Suppressor macrophage treated with lipopolysaccharide for 4 hours (primary cell): ENCODE results near the gene ANKRD7.

Experiments used
- DNase-seq: peaks from one replicate; pipeline ENCODE4 v3.0.0-alpha.2; 2020

Gene ANKRD7, protein sequence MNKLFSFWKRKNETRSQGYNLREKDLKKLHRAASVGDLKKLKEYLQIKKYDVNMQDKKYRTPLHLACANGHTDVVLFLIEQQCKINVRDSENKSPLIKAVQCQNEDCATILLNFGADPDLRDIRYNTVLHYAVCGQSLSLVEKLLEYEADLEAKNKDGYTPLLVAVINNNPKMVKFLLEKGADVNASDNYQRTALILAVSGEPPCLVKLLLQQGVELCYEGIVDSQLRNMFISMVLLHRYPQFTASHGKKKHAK

DNA sequence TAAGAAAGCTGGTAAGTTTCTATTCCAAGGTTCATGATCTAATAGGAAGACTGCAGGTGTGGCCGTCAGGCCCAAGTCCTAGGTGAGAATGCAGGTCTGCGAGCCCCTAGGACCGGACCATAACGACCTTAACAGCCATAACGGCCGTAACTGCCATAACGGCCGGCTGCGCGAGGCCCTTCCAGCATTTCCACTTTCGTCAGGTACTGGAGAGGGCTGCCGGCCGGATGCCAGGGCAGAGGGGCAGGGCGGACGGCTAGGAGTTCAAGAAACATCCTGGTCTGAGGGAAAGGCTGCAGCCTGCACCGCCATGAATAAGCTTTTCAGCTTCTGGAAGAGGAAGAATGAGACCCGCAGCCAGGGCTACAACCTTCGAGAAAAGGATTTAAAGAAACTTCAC lies at the start of gene ANKRD7:
Gene ANKRD7 (plus strand): TSS at position 184 of the 400 bp plus-strand sequence. CDS start 127 bp downstream, at position 311.
- DNase-seq: no peak

DNA sequence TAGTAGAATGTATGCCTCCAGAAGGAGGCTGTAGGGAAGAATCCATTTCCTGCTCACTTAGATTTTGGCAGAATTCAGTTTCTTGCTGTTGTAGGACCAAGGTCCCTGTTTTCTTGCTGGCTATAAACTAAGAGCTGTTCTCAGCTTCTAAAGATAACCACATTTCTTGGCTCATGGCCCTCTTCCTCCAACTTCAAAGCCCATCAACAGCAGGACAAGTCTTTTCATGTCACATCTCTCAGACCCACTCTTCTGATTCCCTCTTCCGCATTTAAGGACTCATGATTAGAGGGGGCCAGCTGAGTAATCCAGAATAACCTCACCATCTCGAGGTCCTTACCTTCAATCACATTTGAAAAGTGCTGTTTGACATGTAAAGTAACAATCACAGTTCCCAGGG lies 48.8 kb upstream of the ANKRD7 start:
- no peak for DNase-seq

DNA sequence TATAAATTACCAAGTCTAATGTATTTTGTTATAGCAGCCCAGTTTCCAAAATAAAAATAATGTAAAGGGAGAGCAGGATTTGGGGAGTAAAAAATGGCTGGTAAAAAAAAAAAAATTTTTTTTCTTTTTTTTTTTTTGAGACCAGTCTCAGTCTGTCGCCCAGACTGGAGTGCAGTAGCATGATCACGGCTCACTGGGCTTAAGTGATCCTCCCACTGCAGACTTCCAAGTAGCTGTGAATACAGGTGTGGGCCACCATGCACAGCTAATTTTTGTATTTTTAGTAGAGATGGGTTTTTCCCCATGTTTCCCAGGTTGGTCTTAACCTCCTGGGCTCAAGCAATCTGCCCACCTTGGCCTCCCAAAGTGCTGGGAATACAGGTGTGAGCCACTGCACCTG lies 45.3 kb upstream of the ANKRD7 start:
- DNase-seq: no peak

DNA sequence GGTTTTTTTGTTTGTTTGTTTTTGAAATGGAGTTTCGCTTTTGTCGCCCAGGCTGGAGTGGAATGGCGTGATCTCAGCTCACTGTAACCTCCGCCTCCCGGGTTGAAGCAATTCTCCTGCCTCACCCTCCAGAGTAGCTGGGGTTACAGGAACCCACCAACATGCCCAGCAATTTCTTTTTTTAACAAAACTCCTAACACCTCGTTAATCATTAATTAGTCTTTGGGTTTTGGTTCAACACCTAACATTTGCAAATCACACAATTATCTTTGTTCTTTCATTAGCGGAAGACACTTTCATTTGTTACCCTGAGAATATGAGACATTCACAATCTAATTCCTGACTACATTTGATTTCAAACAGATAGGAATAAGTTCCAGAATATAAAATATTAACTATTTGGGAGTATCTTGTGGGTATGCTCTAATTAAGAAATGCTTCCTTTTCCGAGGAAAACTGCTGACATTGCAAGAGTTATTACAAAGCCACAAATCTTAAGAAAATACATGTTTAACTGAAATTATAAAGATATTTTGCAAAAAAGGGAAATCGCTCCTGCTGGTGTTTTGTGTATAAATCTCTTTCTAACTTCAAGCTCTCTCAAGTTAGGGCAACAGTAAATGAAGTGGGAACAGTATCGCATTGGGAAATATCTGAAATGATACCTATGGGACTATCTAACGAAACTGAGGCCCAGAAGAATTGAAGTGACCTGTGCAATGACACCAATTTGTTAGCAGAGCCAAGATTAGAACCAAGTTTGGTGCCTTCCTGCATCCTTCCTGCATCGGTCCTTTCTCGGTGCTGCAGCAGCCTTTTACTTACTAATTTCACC lies 41.7 kb upstream of the ANKRD7 start:
- DNase-seq: peak; percentile 4

DNA sequence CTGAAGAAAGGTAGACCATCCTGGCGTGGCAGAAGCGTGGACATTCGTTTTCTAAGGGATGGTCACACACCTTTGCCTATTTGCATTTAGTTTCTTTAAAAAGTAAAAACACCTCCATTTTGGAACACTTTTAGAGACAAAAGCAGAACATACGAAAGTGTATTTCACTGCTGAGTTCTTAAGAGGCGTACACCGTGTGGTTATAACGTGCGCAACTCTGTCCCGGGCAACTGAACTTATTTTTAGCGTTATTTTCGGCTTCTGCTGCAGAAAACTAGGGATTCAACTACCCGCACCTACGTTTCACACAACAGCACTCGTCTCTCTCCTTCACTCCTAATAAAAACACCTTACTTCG lies 41.1 kb upstream of the ANKRD7 start:
- DNase-seq: peak; percentile 33

DNA sequence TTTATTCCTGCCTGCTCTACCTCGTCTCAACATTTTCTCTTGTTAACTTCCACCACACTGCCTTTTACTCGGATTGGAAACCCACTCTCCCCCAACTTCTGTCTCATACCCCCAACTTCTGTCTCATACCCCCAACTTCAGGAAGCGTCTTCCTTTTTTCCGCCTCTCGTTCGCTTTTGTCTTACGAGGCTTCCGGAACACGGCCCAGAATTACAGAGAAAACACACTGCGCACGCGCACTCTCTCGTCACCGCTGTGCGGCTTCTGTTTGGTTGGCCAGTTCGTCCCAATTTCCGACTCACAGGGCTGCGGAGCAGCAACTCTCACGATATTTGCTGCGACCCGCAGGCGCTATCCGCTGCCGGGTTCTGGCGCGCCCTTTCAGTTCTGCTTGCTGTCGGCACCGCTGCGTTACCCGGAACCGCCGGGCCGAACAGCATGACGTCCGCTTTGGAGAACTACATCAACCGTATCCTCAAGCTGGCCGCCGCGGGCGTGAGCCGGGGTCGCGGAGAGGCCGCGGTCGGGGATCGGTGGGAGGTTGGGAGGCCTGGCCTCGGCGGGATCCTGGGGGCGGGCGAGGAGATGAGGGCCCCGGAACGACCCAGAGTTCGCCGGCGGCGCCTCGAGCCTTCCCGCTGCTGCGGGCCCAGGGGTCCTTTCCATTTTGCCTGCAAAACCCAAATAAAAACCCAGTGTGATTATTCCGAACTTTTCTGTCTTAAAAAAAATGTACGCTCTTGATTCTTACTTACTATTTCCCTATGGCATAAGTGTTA lies 40.5 kb upstream of the ANKRD7 start, which contains the start of gene LSM8:
Gene LSM8 (plus strand): TSS at position 379 of the 779 bp plus-strand sequence. CDS start 60 bp downstream, at position 439.
- DNase-seq: peak; percentile 100

DNA sequence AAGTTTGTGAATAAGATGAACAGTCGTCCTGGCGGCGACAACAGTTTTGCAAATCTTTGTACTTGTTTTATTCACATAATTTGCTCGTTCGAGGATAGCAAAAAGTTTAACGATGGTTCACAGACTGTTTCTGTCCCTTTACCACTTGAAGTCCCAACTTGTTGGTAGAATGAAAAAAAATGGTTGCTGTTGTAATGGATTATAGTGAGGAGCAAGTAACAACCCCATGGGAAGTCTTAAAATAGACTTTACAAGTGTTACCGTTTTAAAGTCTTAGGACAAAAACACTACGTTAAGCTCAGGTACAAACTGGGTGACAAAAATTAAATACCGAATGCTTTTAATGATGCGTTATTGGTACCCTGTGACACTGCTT lies 40.0 kb upstream of the ANKRD7 start:
- DNase-seq: peak; percentile 19

DNA sequence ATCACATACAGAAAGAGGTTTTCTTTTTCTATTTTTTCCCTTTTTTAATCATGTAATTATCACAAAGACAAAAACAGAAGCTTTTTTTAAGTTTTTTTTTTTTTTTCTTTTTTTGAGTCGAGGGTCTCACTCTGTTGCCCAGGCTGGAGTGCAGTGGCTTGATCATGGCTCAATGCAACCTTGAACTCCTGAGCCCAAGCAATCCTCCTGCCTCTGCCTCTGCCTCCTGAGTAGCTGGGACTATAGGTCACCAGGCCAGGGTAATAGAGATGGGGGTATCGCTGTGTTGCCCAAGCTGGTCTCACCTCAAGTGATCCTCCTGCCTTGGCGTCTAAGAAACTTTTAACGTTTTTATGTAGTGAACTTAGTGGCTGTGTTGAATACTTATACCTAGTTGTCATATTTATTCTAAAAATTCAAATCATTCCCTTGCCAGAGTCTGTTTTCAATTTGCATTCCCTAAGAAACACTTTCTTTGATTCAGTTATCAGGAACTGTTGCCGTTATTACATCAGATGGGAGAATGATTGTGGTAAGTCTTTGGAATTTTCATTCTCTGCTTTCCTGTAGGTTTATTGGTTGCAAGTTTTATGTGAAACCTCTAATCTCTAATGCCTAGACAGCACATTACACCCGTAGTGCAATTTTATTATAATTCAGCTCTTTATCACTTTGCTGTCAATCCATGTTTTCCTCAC lies 39.2 kb upstream of the ANKRD7 start:
- no peak for DNase-seq

DNA sequence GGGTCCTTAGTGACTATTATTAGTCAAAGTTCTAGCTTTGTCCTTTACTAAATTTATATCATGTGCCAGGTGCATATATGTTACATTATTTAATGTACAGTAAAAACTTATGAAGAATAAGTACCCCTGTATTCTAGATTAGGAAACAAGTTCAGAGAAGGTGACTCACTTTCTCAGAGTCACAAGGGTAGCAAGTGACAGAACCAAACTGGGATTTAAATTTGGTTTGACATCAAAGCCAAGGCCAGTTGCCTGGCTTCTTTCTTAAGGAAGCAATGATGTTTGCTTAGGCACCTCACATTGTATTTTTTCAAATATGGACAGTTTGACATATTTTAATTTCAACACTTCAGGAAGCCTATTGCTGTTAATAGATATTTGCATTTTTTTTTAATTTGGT lies 38.0 kb upstream of the ANKRD7 start:
- DNase-seq: peak; percentile 55

DNA sequence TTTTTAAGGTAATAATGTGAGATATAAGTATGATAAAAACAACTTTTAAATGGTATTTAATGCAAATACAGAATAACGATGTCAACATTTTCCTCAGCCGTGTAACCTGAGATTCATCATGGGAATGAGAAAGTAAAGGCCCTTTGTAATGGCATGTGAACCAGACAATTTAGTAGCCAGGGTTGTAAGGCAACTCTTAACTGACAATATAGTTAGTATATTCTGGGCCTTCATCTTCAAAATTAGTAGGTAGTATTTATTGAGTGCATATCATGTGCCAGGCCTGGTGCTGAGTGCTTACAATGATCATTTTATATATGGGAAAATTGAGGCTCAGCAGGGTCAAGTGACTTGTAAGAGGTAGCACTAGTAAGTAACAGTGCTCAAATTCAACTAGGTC lies 29.9 kb upstream of the ANKRD7 start:
- no peak for DNase-seq

DNA sequence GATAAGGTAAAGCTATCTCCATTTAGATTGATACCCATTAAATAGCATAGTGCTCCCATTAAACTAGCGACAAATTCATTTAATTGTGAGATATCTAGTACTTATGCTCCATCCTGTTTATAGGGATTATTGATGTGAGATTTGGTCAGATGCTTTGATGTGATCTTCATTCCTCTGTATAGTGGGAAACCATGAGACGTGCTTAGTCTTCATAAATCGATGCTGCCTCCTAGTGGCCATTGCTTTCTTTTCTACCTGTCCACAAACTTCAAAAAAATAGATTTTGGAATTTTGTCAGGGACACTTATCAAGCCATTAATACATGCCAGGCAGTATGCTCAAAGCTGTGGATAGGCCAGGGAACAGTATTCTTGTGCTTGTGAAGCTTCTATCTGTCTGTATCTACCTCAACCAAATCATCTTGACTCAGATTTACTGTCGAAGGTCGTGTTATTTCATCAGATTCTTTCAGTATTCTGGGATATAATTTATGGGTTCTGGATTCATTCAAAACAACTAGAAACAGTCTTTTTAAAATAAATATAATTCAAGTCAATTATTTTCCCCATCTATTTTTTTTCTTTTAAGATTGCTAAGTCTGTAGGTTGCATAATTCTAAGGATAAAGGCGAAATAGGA lies 28.5 kb upstream of the ANKRD7 start:
- DNase-seq: peak; percentile 68

DNA sequence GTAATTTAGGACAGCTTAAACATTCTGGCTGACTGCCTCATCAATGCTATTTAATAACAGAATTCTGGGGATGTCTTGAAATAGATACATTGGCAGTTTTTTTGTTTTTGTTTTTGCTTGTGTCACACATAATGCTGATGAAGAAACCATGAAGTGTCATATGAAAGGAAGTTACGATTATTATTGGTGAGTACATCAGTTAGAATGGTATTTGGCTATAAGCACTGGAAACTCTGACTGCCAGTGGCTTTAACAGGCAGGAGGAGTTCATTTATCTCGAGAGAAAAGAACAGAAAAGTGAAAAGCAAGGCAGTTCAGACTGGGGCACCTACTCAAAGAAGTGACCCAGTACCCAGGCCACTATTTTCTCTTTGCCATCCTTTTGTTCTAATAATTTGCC lies 22.4 kb upstream of the ANKRD7 start:
- DNase-seq: no peak

DNA sequence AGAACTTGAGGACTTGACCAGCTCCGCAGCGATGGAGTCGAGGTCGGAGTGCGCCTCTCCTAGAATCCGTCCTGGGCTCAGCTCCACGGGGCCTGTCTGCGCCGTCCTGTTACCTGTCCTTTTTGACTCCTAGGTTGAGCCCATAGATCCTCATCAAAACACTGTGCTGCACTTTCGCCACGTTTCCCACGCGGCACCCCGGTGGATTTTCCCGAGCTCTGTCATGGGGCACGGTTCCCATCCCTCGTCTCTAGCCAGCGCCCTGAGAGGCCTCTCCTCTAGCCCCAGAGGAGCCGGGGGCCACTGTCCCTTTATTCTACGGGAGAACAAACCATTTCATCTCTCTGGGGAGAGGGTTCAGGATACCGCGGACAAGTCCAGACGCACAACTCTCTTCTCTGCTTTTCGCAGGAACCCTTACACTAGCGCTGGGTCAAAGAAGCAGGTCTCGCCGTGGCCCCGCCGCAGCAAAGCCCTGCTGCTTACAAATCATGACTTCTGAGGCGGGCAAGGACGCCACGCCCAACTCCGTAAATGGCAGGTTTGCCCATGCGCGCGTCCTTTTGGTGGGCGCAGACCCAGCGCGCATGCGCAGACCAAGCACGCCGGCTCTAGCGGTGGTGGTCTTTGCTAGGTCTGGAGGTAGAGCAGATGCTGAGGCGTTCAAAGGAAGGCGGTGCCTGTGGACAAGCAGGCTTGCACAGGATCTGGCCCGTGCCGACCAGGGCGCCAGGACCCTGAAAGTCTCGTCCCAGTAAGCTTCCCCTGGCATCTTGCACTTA lies 10.3 kb upstream of the ANKRD7 start:
- peak; percentile 17 for DNase-seq

DNA sequence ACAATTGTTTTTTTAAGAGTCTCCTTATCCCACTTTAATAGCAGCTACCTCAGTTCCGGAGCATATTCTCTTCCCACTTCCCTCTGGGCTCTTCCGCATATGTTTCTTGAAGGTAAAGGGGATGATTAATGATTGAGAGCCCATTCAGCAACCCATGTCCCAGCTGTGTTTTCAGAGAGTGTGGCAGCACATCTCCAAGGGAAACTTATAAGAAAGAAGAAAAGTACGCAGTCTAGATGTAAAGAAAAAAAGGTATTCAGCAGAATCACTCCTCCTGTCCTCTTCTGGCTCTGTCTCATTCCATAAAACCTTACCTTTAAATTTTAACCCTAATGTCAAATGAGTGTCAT lies 9.7 kb upstream of the ANKRD7 start:
- peak; percentile 3 for DNase-seq

DNA sequence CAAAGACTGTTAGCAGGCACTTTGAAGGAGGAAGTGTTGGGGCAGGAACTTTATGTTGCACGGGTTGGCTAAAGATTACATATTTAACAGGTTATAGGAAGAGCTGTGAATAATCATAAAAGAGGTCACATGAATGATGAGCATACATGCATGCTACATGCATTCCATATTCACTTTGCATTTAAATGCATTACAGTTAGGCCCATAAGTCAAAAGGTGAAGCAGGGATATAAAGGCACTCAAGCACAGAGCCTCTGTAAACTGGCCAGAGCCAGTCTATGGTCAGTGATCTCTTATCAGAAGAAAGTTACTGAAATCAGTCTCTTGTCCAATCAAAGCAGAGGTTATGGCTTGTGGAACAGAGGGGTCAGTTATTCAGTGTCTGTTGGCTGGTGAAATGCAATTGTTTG lies 7.3 kb upstream of the ANKRD7 start:
- no peak for DNase-seq

DNA sequence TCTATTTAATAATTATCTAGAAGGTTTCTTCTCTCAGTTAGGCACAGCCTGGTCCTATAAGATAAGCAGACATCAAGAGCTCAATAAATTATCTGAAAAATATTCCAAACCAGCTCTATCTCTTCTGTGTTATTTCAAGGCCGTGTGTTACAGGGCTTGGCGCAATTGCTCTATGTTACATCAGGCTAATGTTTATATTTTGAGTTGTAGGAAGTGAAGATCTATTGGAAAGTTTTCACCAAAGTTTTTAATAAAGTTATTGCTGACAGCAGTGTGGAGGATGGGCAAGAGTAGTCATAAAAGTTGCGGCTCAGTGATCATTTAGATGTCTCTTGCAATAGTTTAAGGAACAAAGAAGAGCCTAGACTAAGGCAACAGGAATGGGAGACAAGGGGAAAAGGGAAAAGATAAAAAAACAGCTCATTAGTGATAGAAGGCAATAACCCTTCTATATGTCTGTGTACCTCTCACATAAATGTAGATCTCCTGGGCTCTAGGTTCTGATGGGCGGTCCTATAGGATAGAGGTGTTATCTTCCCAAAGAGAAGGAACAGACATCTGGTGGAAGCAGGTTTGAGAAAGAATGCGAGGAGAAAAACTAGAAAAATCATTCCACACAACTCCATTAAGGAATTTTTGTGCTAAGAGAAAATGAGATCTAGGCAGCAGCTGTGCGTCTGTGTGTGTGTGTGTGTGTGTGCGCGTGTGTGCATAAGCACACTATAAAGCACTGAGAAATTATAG lies 5.9 kb upstream of the ANKRD7 start:
- DNase-seq: no peak

DNA sequence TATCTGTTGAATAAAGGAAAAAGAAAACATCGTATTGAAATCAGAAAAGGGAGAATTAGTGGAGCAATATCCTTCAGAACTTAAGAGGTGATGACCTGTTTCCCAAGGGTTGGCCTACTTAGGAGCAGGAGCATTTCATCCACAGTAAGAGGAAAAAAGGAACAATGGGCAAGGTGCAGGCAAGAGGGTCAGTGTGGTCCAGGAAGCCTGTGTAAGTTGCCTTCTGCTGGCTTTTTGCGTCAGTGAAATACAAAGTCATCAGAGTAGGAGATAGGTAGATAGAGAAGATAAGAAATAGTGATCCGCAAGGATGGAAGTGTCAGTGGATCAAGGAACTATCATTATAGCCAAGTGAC lies 5.4 kb upstream of the ANKRD7 start:
- DNase-seq: no peak

DNA sequence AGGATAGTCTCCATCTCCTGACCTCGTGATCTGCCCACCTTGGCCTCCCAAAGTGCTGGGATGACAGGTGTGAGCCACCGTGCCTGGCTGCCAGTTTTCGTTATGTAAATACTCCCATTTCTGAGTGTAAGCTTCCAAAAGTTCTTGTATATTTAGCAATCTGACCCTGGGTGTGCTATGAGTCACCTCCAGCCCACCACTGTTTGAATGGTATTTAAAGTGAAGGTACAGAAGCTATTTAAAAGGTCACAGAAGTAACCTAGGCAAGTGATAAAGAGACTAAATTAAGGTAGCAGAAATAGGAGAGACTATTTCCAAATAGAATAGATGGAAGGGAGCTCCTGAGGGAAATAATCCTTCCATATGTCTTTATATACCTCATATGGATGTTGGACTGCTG lies 3.9 kb upstream of the ANKRD7 start:
- DNase-seq: no peak

DNA sequence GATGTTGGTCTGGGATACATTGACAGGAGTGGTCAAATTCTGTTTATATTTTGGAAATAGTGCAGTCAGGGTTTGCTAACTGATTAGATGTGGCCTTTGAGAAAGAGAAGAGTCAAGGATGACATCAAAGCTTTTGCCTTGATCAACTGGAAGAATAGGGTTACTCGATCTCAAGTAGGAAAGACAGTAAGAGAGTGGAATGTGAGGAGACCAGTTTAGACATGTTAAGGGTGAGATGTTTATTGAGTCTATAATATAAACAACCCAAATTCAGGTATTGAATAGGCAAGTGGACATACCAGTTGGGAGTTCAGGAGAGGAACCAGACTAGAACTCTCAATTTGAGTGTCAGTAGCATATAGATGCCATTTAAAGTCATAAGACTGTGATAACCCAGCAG lies 1.9 kb upstream of the ANKRD7 start:
- DNase-seq: no peak

DNA sequence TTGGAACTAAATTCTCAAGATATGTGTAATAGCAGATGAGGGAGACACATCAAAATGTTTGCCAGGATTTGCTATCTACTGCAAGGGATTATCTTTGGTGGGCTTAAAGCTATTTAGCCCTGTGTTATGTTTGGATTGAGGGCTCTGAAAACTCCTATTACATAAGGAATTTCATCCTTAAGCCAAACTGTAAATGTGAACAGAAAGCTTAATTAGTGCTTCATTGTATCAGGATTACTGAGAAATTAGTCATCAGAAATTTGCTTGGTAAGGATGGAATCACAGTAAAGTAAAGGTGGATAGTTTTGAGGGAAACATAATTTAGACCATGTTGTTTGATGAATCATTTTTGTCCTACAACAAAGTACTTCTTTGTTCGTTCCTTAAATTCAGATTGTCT lies 8.3 kb downstream of the ANKRD7 start:
- DNase-seq: no peak

DNA sequence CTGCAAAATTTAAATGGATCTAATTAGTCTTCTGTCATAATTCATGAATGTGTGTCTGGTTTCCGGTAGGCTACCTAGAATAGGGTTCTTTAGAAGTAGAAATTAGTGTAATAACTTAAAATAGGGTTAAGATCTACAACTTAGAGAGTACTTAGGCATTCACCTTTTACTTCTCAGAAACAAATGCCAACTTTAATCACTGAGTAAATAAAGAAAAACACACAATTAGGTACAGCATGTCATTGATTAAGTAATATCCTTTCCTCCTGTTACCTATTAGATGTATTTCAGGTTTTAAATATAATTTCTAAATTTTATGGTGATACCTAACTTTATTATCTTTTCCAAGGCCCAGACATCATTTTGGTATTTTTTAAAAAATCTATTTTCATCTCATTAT lies 9.3 kb downstream of the ANKRD7 start:
- no peak for DNase-seq
